ENCODE results near the gene LAMA3.

GRCh38 chr18:23706971-23707640 is 17.9 kb downstream of the LAMA3 start:
- no peak for TF ChIP-seq FOS (IDR thresholded peaks at IDR 0.05; ENCODE audit: borderline replicate concordance, insufficient read depth, low read length)
- TF ChIP-seq CTCF (IDR thresholded peaks at IDR 0.05; ENCODE audit: extremely low read depth in 1 of 2, insufficient read depth in 1 of 2, low read depth in 1 of 2, low read length in 2 of 2) = no peak
- no peak for TF ChIP-seq POLR2A (IDR thresholded peaks at IDR 0.05; ENCODE audit: low read depth, low read length)
- TF ChIP-seq JUN (IDR thresholded peaks at IDR 0.05; ENCODE audit: borderline replicate concordance, insufficient read depth, insufficient read length, low read depth) = no peak
- no peak for TF ChIP-seq EZH2 (IDR thresholded peaks at IDR 0.05; ENCODE audit: borderline replicate concordance, low read depth, low read length, severe bottlenecking)
- no peak for TF ChIP-seq MAX (IDR thresholded peaks at IDR 0.05; ENCODE audit: insufficient read depth, insufficient read length)

Measured in endothelial cell of umbilical vein (primary cell).